Measurements from ENCODE around the gene TRIO. TPM values are rescaled to one million over a fixed set of nuclear protein-coding genes. Genes with fewer than 3 reads are reported as not detected.

Gene TRIO
- total RNA-seq, 5 donors from 2014 or later (not counting 1 experiment from before 2014, with no cell fraction given), result 6.2 to 31.1 (median 11.8) TPM

GRCh38 chr5:14284392-14285148 lies 141.4 kb downstream of the TRIO start:
- Mint-ChIP-seq H3K27ac (no peak overlapping the region), H3K4me1 (no peaks in the 10 kb centered on the region), H3K27me3 (peaks cover 2 to 4% of the 10 kb centered on the region in 2 donors), H3K4me3 (no peak overlapping the region), H3K36me3 (no peaks in the 10 kb centered on the region), H3K9me3 (no peaks in the 10 kb centered on the region)
- CTCF ChIA-PET, result no interaction called here
- POLR2A ChIA-PET, result interaction anchor here in 1 of 2 donors (0.6 kb wide), 1 partner anchor 142 kb away, joined by 12 read pairs; the partner anchor contains the start of gene TRIO
- DNase-seq (no peak), ATAC-seq (replicated peaks in 1 of 4) (no peak)
- H3K27ac ChIP-seq (ENCODE audit: low read length), result no peak overlapping the region
- no peak overlapping the region for H3K4me3 ChIP-seq (ENCODE audit: control insufficient read depth in 1 of 2, extremely low read depth in 1 of 2, low read length in 1 of 2)
- 86% methylated on average over 6 of the region's 12 CpGs for WGBS (ENCODE audit: insufficient coverage)
- no peaks in the 10 kb centered on the region for H3K27me3 ChIP-seq (replicated peaks in 1 of 2; ENCODE audit: control insufficient read depth in 2 of 2, extremely low read depth in 1 of 2, insufficient read depth in 2 of 2, low read length in 1 of 2)
- no peaks in the 10 kb centered on the region for H3K4me1 ChIP-seq (ENCODE audit: control insufficient read depth in 1 of 2, extremely low read depth in 1 of 2, insufficient read depth in 2 of 2, low read length in 2 of 2)
- H3K9me3 ChIP-seq, result no peaks in the 10 kb centered on the region
- H3K36me3 ChIP-seq (ENCODE audit: control insufficient read depth in 2 of 2, extremely low read depth in 1 of 2, insufficient read depth in 1 of 2, low read length in 1 of 2), result peaks cover 0 to 3% of the 10 kb centered on the region in 2 donors

GRCh38 chr5:14286007-14286406 lies 142.9 kb downstream of the TRIO start:
- Histone ChIP-seq H3K9me3 (no peaks in the 10 kb centered on the region), H3K4me3 (ENCODE audit: control insufficient read depth in 1 of 2, extremely low read depth in 1 of 2, low read length in 1 of 2) (no peak overlapping the region), H3K36me3 (ENCODE audit: control insufficient read depth in 2 of 2, extremely low read depth in 1 of 2, insufficient read depth in 1 of 2, low read length in 1 of 2) (peaks cover 0 to 3% of the 10 kb centered on the region in 2 donors), H3K27me3 (replicated peaks in 1 of 2; ENCODE audit: control insufficient read depth in 2 of 2, extremely low read depth in 1 of 2, insufficient read depth in 2 of 2, low read length in 1 of 2) (no peaks in the 10 kb centered on the region), H3K27ac (ENCODE audit: low read length) (no peak overlapping the region), H3K4me1 (ENCODE audit: control insufficient read depth in 1 of 2, extremely low read depth in 1 of 2, insufficient read depth in 2 of 2, low read length in 2 of 2) (no peaks in the 10 kb centered on the region)
- CTCF ChIA-PET, result interaction anchor here in 1 of 2 donors (0.6 kb wide), 1 partner anchor 707 kb away, joined by 3 read pairs; no protein-coding TSS in a partner anchor
- Mint-ChIP-seq H3K4me1 (no peaks in the 10 kb centered on the region), H3K9me3 (no peaks in the 10 kb centered on the region), H3K4me3 (no peak overlapping the region), H3K36me3 (no peaks in the 10 kb centered on the region), H3K27ac (no peak overlapping the region), H3K27me3 (peaks cover 0 to 1% of the 10 kb centered on the region in 2 donors)
- no peak for DNase-seq
- ATAC-seq (replicated peaks in 1 of 4), result no peak
- 55% methylated on average over 3 of the region's 3 CpGs for WGBS (ENCODE audit: insufficient coverage)
- POLR2A ChIA-PET, result no interaction called here

GRCh38 chr5:14286574-14287421 lies 143.7 kb downstream of the TRIO start:
- Mint-ChIP-seq H3K4me1 (no peaks in the 10 kb centered on the region), H3K36me3 (no peaks in the 10 kb centered on the region), H3K27me3 (no peaks in the 10 kb centered on the region), H3K27ac (no peak overlapping the region), H3K9me3 (no peaks in the 10 kb centered on the region), H3K4me3 (no peak overlapping the region)
- 95% methylated on average over 13 of the region's 17 CpGs for WGBS (ENCODE audit: insufficient coverage)
- ChIA-PET POLR2A (interaction anchor here in 1 of 2 donors (0.7 kb wide), 1 partner anchor 15 kb away, joined by 3 read pairs; no protein-coding TSS in a partner anchor), CTCF (no interaction called here)
- no peak for ATAC-seq (replicated peaks in 1 of 4)
- H3K36me3 ChIP-seq (ENCODE audit: control insufficient read depth in 2 of 2, extremely low read depth in 1 of 2, insufficient read depth in 1 of 2, low read length in 1 of 2), result peaks cover 0 to 3% of the 10 kb centered on the region in 2 donors
- no peaks in the 10 kb centered on the region for H3K27me3 ChIP-seq (replicated peaks in 1 of 2; ENCODE audit: control insufficient read depth in 2 of 2, extremely low read depth in 1 of 2, insufficient read depth in 2 of 2, low read length in 1 of 2)
- no peak overlapping the region for H3K27ac ChIP-seq (ENCODE audit: low read length)
- H3K9me3 ChIP-seq, result no peaks in the 10 kb centered on the region
- no peaks in the 10 kb centered on the region for H3K4me1 ChIP-seq (ENCODE audit: control insufficient read depth in 1 of 2, extremely low read depth in 1 of 2, insufficient read depth in 2 of 2, low read length in 2 of 2)
- DNase-seq, result no peak
- H3K4me3 ChIP-seq (ENCODE audit: control insufficient read depth in 1 of 2, extremely low read depth in 1 of 2, low read length in 1 of 2), result no peak overlapping the region

- H3K4me3 ChIP-seq (ENCODE audit: control insufficient read depth in 1 of 2, extremely low read depth in 1 of 2, low read length in 1 of 2), result no peak overlapping the region
- H3K27me3 ChIP-seq (replicated peaks in 1 of 2; ENCODE audit: control insufficient read depth in 2 of 2, extremely low read depth in 1 of 2, insufficient read depth in 2 of 2, low read length in 1 of 2), result peaks cover 0 to 4% of the 10 kb centered on the region in 2 experiments
- DNase-seq, result no peak
- no peaks in the 10 kb centered on the region for H3K4me1 Mint-ChIP-seq
- H3K36me3 ChIP-seq (ENCODE audit: control insufficient read depth in 2 of 2, extremely low read depth in 1 of 2, insufficient read depth in 1 of 2, low read length in 1 of 2), result no peaks in the 10 kb centered on the region
- 79% methylated on average over 8 of the region's 12 CpGs for WGBS (ENCODE audit: insufficient coverage)
- H3K9me3 ChIP-seq, result no peaks in the 10 kb centered on the region
- H3K27ac ChIP-seq (ENCODE audit: low read length), result no peak overlapping the region
- no peaks in the 10 kb centered on the region for H3K9me3 Mint-ChIP-seq
- H3K4me1 ChIP-seq (ENCODE audit: control insufficient read depth in 1 of 2, extremely low read depth in 1 of 2, insufficient read depth in 2 of 2, low read length in 2 of 2), result no peaks in the 10 kb centered on the region
- ATAC-seq (replicated peaks in 1 of 4), result no peak
- no peak overlapping the region for H3K27ac Mint-ChIP-seq
- no peaks in the 10 kb centered on the region for H3K36me3 Mint-ChIP-seq
- H3K27me3 Mint-ChIP-seq, result peaks cover 0 to 2% of the 10 kb centered on the region in 2 donors
- H3K4me3 Mint-ChIP-seq, result no peak overlapping the region
- CTCF ChIA-PET, result no interaction called here
- POLR2A ChIA-PET, result no interaction called here
These were observed 149.9 kb downstream of the TRIO start for GRCh38 chr5:14292766-14293658.

GRCh38 chr5:14295610-14296009 lies 152.5 kb downstream of the TRIO start:
- Mint-ChIP-seq H3K4me1 (no peaks in the 10 kb centered on the region), H3K36me3 (no peaks in the 10 kb centered on the region), H3K27me3 (peaks cover 0 to 2% of the 10 kb centered on the region in 2 donors), H3K9me3 (no peaks in the 10 kb centered on the region), H3K27ac (no peak overlapping the region), H3K4me3 (no peak overlapping the region)
- CTCF ChIA-PET, result no interaction called here
- Histone ChIP-seq H3K27me3 (replicated peaks in 1 of 2; ENCODE audit: control insufficient read depth in 2 of 2, extremely low read depth in 1 of 2, insufficient read depth in 2 of 2, low read length in 1 of 2) (peaks cover 0 to 4% of the 10 kb centered on the region in 2 experiments), H3K27ac (ENCODE audit: low read length) (no peak overlapping the region), H3K36me3 (ENCODE audit: control insufficient read depth in 2 of 2, extremely low read depth in 1 of 2, insufficient read depth in 1 of 2, low read length in 1 of 2) (no peaks in the 10 kb centered on the region), H3K9me3 (no peaks in the 10 kb centered on the region), H3K4me3 (ENCODE audit: control insufficient read depth in 1 of 2, extremely low read depth in 1 of 2, low read length in 1 of 2) (no peak overlapping the region), H3K4me1 (ENCODE audit: control insufficient read depth in 1 of 2, extremely low read depth in 1 of 2, insufficient read depth in 2 of 2, low read length in 2 of 2) (no peaks in the 10 kb centered on the region)
- POLR2A ChIA-PET, result no interaction called here
- ATAC-seq (replicated peaks in 1 of 4), result no peak
- 92% methylated on average over 5 of the region's 5 CpGs for WGBS (ENCODE audit: insufficient coverage)
- no peak for DNase-seq

Data from T-cell (primary cell).